ENCODE results near the gene COX5B.

GRCh38 chr2:97664636-97664970 lies 18.7 kb downstream of the COX5B start:
- TF ChIP-seq CTCF (conservative IDR thresholded peaks at IDR 0.05) = peak; percentile 33; the same call in 1 of the 2 replicates
- no peak for TF ChIP-seq EZH2 (IDR thresholded peaks at IDR 0.05; ENCODE audit: low read depth)
